DOHH2 (cell line): ENCODE data around the gene GALNT3.
A peak's percentile ranks its signal among the peaks of the same experiment; 100 is the strongest.

Experiments used
- H3F3A ChIP-seq: fragments of 200-600 bp; sonication (generic), shearing (Covaris generic); 2 replicates; pipeline ENCODE4 v1.6.0; 2016; ENCODE audit warnings: antibody characterized with exemption, mild to moderate bottlenecking; ENCODE audit not compliant: control insufficient read depth, insufficient read depth
- H3K27ac ChIP-seq: fragments of 200-600 bp; sonication (generic); 2 replicates; pipeline ENCODE4 v1.5.1; 2014; ENCODE audit warnings: low read depth, mild to moderate bottlenecking, low read length, moderate library complexity
- H3K27me3 ChIP-seq: fragments of 200-600 bp; sonication (generic); 2 replicates; pipeline ENCODE4 v1.6.1; 2014; ENCODE audit warnings: mild to moderate bottlenecking, low read length, mixed read lengths; ENCODE audit not compliant: control insufficient read depth
- H3K36me3 ChIP-seq: fragments of 200-600 bp; sonication (generic); 2 replicates; pipeline ENCODE4 v1.6.1; 2014; ENCODE audit warnings: mild to moderate bottlenecking, low read length, moderate library complexity, mixed read lengths; ENCODE audit not compliant: control insufficient read depth
- H3K4me1 ChIP-seq: fragments of 200-600 bp; sonication (generic); 2 replicates; pipeline ENCODE4 v1.6.1; 2014; ENCODE audit warnings: mild to moderate bottlenecking, low read length, mixed read lengths; ENCODE audit not compliant: control insufficient read depth
- H3K4me2 ChIP-seq: fragments of 200-600 bp; sonication (generic); 2 replicates; pipeline ENCODE4 v1.6.0; 2014; ENCODE audit warnings: mild to moderate bottlenecking, low read length, moderate library complexity
- H3K4me3 ChIP-seq: fragments of 200-600 bp; sonication (generic); 2 replicates; pipeline ENCODE4 v1.5.1; 2014; ENCODE audit warnings: mild to moderate bottlenecking, low read length, mixed read lengths
- H3K79me2 ChIP-seq: fragments of 200-600 bp; sonication (generic); 2 replicates; pipeline ENCODE4 v1.6.1; 2014; ENCODE audit warnings: mild to moderate bottlenecking, low read length, mixed read lengths; ENCODE audit not compliant: control insufficient read depth
- H3K9me2 ChIP-seq: fragments of 200-600 bp; sonication (generic); replicated peaks from 2 replicates; pipeline ENCODE4 v1.6.1; 2014; ENCODE audit warnings: mild to moderate bottlenecking, low read length, mixed read lengths; ENCODE audit not compliant: control insufficient read depth
- H3K9me3 ChIP-seq: fragments of 200-600 bp; sonication (generic); 2 replicates; pipeline ENCODE4 v1.6.1; 2014; ENCODE audit warnings: antibody characterized with exemption, low read length, mixed read lengths; ENCODE audit not compliant: control insufficient read depth, insufficient read depth
- H4K20me1 ChIP-seq: fragments of 200-600 bp; sonication (generic); 2 replicates; pipeline ENCODE4 v1.6.0; 2014; ENCODE audit warnings: low read depth, mild to moderate bottlenecking, antibody characterized with exemption, low read length, moderate library complexity; ENCODE audit not compliant: control insufficient read depth, insufficient read depth
- EZH2phosphoT487 ChIP-seq: fragments of 200-600 bp; sonication (generic); IDR thresholded peaks from 2 replicates; pipeline ENCODE4 v1.6.1; 2017; ENCODE audit warnings: borderline replicate concordance, mild to moderate bottlenecking, antibody characterized with exemption, low read length, moderate library complexity, mixed read lengths
- TF ChIP-seq, protein P1 (sequence below): fragments of 200-600 bp; sonication (generic); IDR thresholded peaks from one replicate; pipeline ENCODE4 v1.5.1; 2014; ENCODE audit warnings: antibody characterized with exemption, mild to moderate bottlenecking, low read depth, low read length; ENCODE audit not compliant: poor library complexity, severe bottlenecking

The GALNT3 gene

GRCh38 chr2:165820296-165820695 lies 26.2 kb upstream of the GALNT3 start:
- TF ChIP-seq, protein P1, sequence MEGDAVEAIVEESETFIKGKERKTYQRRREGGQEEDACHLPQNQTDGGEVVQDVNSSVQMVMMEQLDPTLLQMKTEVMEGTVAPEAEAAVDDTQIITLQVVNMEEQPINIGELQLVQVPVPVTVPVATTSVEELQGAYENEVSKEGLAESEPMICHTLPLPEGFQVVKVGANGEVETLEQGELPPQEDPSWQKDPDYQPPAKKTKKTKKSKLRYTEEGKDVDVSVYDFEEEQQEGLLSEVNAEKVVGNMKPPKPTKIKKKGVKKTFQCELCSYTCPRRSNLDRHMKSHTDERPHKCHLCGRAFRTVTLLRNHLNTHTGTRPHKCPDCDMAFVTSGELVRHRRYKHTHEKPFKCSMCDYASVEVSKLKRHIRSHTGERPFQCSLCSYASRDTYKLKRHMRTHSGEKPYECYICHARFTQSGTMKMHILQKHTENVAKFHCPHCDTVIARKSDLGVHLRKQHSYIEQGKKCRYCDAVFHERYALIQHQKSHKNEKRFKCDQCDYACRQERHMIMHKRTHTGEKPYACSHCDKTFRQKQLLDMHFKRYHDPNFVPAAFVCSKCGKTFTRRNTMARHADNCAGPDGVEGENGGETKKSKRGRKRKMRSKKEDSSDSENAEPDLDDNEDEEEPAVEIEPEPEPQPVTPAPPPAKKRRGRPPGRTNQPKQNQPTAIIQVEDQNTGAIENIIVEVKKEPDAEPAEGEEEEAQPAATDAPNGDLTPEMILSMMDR, result no peak
- Histone ChIP-seq H3K9me2 (no peaks in the 10 kb centered on the region), H4K20me1 (no peaks in the 10 kb centered on the region), H3K27ac (no peak overlapping the region), H3K4me2 (no peak overlapping the region), H3K79me2 (no peaks in the 10 kb centered on the region), H3K4me3 (no peak overlapping the region), H3K36me3 (peaks cover 3% of the 10 kb centered on the region; the same call in 1 of the 2 replicates), H3K4me1 (peaks cover 33% of the 10 kb centered on the region), H3K27me3 (no peaks in the 10 kb centered on the region), H3F3A (peaks cover 4% of the 10 kb centered on the region; the same call in 1 of the 2 replicates), H3K9me3 (no peaks in the 10 kb centered on the region)

- peaks cover 6% of the 10 kb centered on the region; the same call in 1 of the 2 replicates for H3K36me3 ChIP-seq
- no peak overlapping the region for H3K27ac ChIP-seq
- peaks cover 4% of the 10 kb centered on the region; the same call in 1 of the 2 replicates for H3F3A ChIP-seq
- H3K79me2 ChIP-seq, result no peaks in the 10 kb centered on the region
- H3K9me2 ChIP-seq, result no peaks in the 10 kb centered on the region
- no peaks in the 10 kb centered on the region for H4K20me1 ChIP-seq
- TF ChIP-seq, protein P1, result no peak
- no peak for TF ChIP-seq EZH2phosphoT487
- H3K4me2 ChIP-seq, result no peak overlapping the region
- H3K27me3 ChIP-seq, result no peaks in the 10 kb centered on the region
- peaks cover 42% of the 10 kb centered on the region for H3K4me1 ChIP-seq
- no peak overlapping the region for H3K4me3 ChIP-seq
- no peaks in the 10 kb centered on the region for H3K9me3 ChIP-seq
Observed at GRCh38 chr2:165818920-165819319, 24.9 kb upstream of the GALNT3 start.

DNA sequence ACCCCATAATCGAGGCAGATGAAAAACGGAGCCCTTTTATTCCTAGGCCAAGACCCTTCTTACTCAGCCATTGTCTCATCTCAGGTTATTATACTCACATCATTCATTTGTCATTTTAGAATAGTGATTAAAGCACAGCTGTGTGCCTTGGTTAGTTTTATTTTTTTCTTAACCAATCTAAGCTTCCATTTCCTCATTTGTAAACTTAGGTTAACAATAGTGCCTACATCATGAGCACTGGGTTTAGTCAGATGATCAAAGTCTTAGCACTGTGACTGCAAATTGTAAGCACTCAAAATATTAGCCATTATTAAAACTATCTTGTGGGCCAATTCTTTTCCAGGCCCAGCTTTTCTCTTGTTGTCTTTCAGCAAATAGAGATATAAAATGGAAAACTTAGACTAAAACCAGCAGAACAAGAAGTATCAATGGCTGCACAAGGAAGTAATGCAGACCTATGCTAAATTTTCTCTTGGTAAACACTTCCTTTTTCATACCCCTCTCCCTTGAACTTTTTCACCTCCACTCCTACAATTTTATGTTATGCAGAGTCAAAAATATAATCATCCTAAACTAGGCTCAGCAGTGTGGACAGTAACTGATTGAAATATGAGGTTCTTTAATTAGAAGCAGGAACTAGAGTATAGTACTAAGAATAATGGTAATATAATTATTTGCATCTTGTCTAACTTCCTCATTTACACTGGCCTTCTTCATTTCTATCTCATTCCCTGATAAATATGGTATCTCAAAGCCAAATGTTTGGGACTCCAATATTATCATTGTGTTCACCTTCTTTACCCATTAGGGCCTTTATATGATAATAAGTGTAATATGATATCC lies 21.5 kb upstream of the GALNT3 start:
- no peaks in the 10 kb centered on the region for H3K9me3 ChIP-seq
- H3K4me3 ChIP-seq, result peak overlapping the region; percentile 55
- no peaks in the 10 kb centered on the region for H4K20me1 ChIP-seq
- H3K9me2 ChIP-seq, result no peaks in the 10 kb centered on the region
- peak overlapping the region; percentile 72 for H3K4me2 ChIP-seq
- H3K36me3 ChIP-seq, result peaks cover 6% of the 10 kb centered on the region; the same call in 1 of the 2 replicates
- no peaks in the 10 kb centered on the region for H3K27me3 ChIP-seq
- peaks cover 42% of the 10 kb centered on the region for H3K4me1 ChIP-seq
- no peak for TF ChIP-seq EZH2phosphoT487
- TF ChIP-seq, protein P1, result no peak
- H3K79me2 ChIP-seq, result no peaks in the 10 kb centered on the region
- peaks cover 4% of the 10 kb centered on the region; the same call in 1 of the 2 replicates for H3F3A ChIP-seq
- peak overlapping the region; percentile 83 for H3K27ac ChIP-seq
